HepG2 (cell line): ENCODE results near the gene PLXNC1. TPM values are rescaled to one million over a fixed set of nuclear protein-coding genes. Genes with fewer than 3 reads are reported as not detected.
A peak's percentile ranks its signal among the peaks of the same experiment; 100 is the strongest.

Source experiments
- AHDC1 ChIP-seq: sonication (generic); formaldehyde crosslinking; IDR thresholded peaks from 2 replicates; pipeline ENCODE4 v1.5.1; 2020; ENCODE audit warnings: mild to moderate bottlenecking, missing genetic modification reagents, borderline replicate concordance
- HOXA7 ChIP-seq: sonication (generic); formaldehyde crosslinking; IDR thresholded peaks from 2 replicates; pipeline ENCODE4 v1.8.1; 2022; ENCODE audit warnings: mild to moderate bottlenecking, missing genetic modification reagents, moderate library complexity
- KDM5B ChIP-seq: sonication (generic); formaldehyde crosslinking; IDR thresholded peaks from 2 replicates; pipeline ENCODE4 v1.4.0; 2020; ENCODE audit warnings: missing genetic modification reagents, mild to moderate bottlenecking, borderline replicate concordance
- KLF11 ChIP-seq: IDR thresholded peaks from 2 replicates; pipeline ENCODE4 v1.6.1; 2016; ENCODE audit warnings: missing compliant biosample characterization
- KMT2B ChIP-seq: IDR thresholded peaks from 2 replicates; pipeline ENCODE4 v1.6.1; 2016; ENCODE audit warnings: missing genetic modification reagents, missing compliant biosample characterization
- SSRP1 ChIP-seq: IDR thresholded peaks from 2 replicates; pipeline ENCODE4 v1.6.1; 2016; ENCODE audit warnings: control low read depth
- ZBTB49 ChIP-seq: sonication (generic); formaldehyde crosslinking; IDR thresholded peaks from 2 replicates; pipeline ENCODE4 v1.4.0; 2020; ENCODE audit warnings: missing genetic modification reagents, borderline replicate concordance
- ZKSCAN5 ChIP-seq: sonication (generic); formaldehyde crosslinking; IDR thresholded peaks from 2 replicates; pipeline ENCODE4 v1.5.1; 2020; ENCODE audit warnings: mild to moderate bottlenecking, missing genetic modification reagents
- ZMYM3 ChIP-seq: sonication (generic); formaldehyde crosslinking; IDR thresholded peaks from 2 replicates; pipeline ENCODE4 v1.5.1; 2020; ENCODE audit warnings: mild to moderate bottlenecking, missing genetic modification reagents
- ZNF17 ChIP-seq: sonication (generic); formaldehyde crosslinking; IDR thresholded peaks from 2 replicates; pipeline ENCODE4 v1.5.0; 2020; ENCODE audit warnings: mild to moderate bottlenecking, missing genetic modification reagents
- ZNF343 ChIP-seq: sonication (generic); formaldehyde crosslinking; IDR thresholded peaks from 2 replicates; pipeline ENCODE4 v1.4.0; 2020; ENCODE audit warnings: mild to moderate bottlenecking, missing genetic modification reagents
- ZNF569 ChIP-seq: sonication (generic); formaldehyde crosslinking; IDR thresholded peaks from 2 replicates; pipeline ENCODE4 v1.5.0; 2020; ENCODE audit warnings: mild to moderate bottlenecking, missing genetic modification reagents, moderate library complexity, borderline replicate concordance
- ZNF709 ChIP-seq: sonication (generic); formaldehyde crosslinking; IDR thresholded peaks from 2 replicates; pipeline ENCODE4 v1.5.0; 2020; ENCODE audit warnings: mild to moderate bottlenecking, missing genetic modification reagents
- ZNF737 ChIP-seq: sonication (generic); formaldehyde crosslinking; IDR thresholded peaks from 2 replicates; pipeline ENCODE4 v1.5.0; 2020; ENCODE audit warnings: missing genetic modification reagents, mild to moderate bottlenecking, borderline replicate concordance
- ZNF782 ChIP-seq: sonication (generic); formaldehyde crosslinking; IDR thresholded peaks from 2 replicates; pipeline ENCODE4 v1.4.0; 2020; ENCODE audit warnings: missing genetic modification reagents, mild to moderate bottlenecking, borderline replicate concordance
- ZZZ3 ChIP-seq: sonication (generic); formaldehyde crosslinking; IDR thresholded peaks from 2 replicates; pipeline ENCODE4 v1.4.0; 2020; ENCODE audit warnings: missing genetic modification reagents, mild to moderate bottlenecking, borderline replicate concordance
- polyA plus RNA-seq, 8 experiments: library from polyadenylated mRNA; depleted of rRNA in 3 of 8; stranded (reverse) in 7 of 8; unstranded in 1 of 8; fragments of >200 nt; fragmentation: Illumina TruSeq in 4 of 8; extraction: Trizol in 4 of 8; gene quantifications; 2 replicates each; pipeline versions ENCODE4 v1.2.1 to v1.2.3, GENCODE V29; 2011 to 2016; ENCODE audit warnings: low read depth in 4 of 8, missing spikeins in 1 of 8, mixed read lengths in 1 of 8; ENCODE audit not compliant: insufficient read depth in 1 of 8
- total RNA-seq, 5 experiments: library from RNA; depleted of rRNA; stranded (reverse); fragments of >200 nt; fragmentation: Illumina TruSeq; extraction: Trizol; gene quantifications; 2 replicates each; pipeline ENCODE4 v1.2.3, GENCODE V29; 2016; ENCODE audit warnings: low read depth in 1 of 5
- TF ChIP-seq, protein P1 (sequence below): sonication (generic); formaldehyde crosslinking; IDR thresholded peaks from 2 replicates; pipeline ENCODE4 v1.4.0; 2020; ENCODE audit warnings: mild to moderate bottlenecking, missing genetic modification reagents
- TF ChIP-seq, protein P2 (sequence below): IDR thresholded peaks from 2 replicates; pipeline ENCODE4 v1.4.0; 2020; ENCODE audit warnings: mild to moderate bottlenecking, missing genetic modification reagents

Gene PLXNC1
- total and polyA plus RNA-seq, 2 of the 13 experiments (the other 11 are each of a cell fraction or from before 2014, with no cell fraction given): 6.6 to 11.2 TPM

- TF ChIP-seq AHDC1 (CRISPR knock-in tag) (no peak), ZMYM3 (CRISPR knock-in tag) (peak; percentile 70; the same call in 1 of the 2 replicates), KDM5B (no peak), ZNF343 (no peak), KLF11 (CRISPR knock-in tag) (no peak), ZBTB49 (no peak), ZKSCAN5 (CRISPR knock-in tag) (no peak), ZNF709 (CRISPR knock-in tag) (no peak), KMT2B (CRISPR knock-in tag) (no peak), HOXA7 (CRISPR knock-in tag) (no peak), SSRP1 (CRISPR knock-in tag) (no peak), ZZZ3 (no peak), ZNF569 (CRISPR knock-in tag) (no peak), ZNF737 (CRISPR knock-in tag) (no peak), ZNF782 (CRISPR knock-in tag) (no peak), ZNF17 (CRISPR knock-in tag) (no peak)
- TF ChIP-seq, protein P1, sequence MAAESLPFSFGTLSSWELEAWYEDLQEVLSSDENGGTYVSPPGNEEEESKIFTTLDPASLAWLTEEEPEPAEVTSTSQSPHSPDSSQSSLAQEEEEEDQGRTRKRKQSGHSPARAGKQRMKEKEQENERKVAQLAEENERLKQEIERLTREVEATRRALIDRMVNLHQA: no peak
- TF ChIP-seq, protein P2, sequence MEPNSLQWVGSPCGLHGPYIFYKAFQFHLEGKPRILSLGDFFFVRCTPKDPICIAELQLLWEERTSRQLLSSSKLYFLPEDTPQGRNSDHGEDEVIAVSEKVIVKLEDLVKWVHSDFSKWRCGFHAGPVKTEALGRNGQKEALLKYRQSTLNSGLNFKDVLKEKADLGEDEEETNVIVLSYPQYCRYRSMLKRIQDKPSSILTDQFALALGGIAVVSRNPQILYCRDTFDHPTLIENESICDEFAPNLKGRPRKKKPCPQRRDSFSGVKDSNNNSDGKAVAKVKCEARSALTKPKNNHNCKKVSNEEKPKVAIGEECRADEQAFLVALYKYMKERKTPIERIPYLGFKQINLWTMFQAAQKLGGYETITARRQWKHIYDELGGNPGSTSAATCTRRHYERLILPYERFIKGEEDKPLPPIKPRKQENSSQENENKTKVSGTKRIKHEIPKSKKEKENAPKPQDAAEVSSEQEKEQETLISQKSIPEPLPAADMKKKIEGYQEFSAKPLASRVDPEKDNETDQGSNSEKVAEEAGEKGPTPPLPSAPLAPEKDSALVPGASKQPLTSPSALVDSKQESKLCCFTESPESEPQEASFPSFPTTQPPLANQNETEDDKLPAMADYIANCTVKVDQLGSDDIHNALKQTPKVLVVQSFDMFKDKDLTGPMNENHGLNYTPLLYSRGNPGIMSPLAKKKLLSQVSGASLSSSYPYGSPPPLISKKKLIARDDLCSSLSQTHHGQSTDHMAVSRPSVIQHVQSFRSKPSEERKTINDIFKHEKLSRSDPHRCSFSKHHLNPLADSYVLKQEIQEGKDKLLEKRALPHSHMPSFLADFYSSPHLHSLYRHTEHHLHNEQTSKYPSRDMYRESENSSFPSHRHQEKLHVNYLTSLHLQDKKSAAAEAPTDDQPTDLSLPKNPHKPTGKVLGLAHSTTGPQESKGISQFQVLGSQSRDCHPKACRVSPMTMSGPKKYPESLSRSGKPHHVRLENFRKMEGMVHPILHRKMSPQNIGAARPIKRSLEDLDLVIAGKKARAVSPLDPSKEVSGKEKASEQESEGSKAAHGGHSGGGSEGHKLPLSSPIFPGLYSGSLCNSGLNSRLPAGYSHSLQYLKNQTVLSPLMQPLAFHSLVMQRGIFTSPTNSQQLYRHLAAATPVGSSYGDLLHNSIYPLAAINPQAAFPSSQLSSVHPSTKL (CRISPR knock-in tag): 0 out of 2 replicates have a peak, but pooled peaks have one; percentile 43
These were observed 21.8 kb downstream of the PLXNC1 start (continued) for GRCh38 chr12:94169966-94170689.
